ENCODE measurements around the gene MAP2K5. TPM values are rescaled to one million over a fixed set of nuclear protein-coding genes. Genes with fewer than 3 reads are reported as not detected.

MAP2K5 gene
- total and polyA plus RNA-seq, 2 donors from 2014 or later = 14.1 to 18.6 TPM

GRCh38 chr15:67743558-67743957, 201.1 kb downstream of the MAP2K5 start:
- Histone ChIP-seq H3K4me3 (ENCODE audit: low read length in 3 of 3) (no peak overlapping the region), H3K36me3 (ENCODE audit: control insufficient read depth in 2 of 3, insufficient read depth in 3 of 3, low read length in 3 of 3) (no peaks in the 10 kb centered on the region), H3K27ac (ENCODE audit: low read depth in 2 of 2, low read length in 2 of 2) (no peak overlapping the region), H3K27me3 (ENCODE audit: control insufficient read depth, insufficient read depth, low read length) (no peaks in the 10 kb centered on the region), H3K4me1 (ENCODE audit: control insufficient read depth in 2 of 3, insufficient read depth in 2 of 3, low read depth in 1 of 3, low read length in 3 of 3) (no peaks in the 10 kb centered on the region), H3K9me3 (ENCODE audit: control insufficient read depth in 2 of 3, insufficient read depth in 1 of 3, low read length in 3 of 3) (no peaks in the 10 kb centered on the region), H3K9ac (ENCODE audit: low read length in 3 of 3) (no peak overlapping the region)
- no peak for TF ChIP-seq CTCF (IDR thresholded peaks at IDR 0.05; ENCODE audit: borderline replicate concordance, extremely low read depth, insufficient read depth)
- DNase-seq (no peak), FAIRE-seq (no peak)
- intact Hi-C loops (cut with DNase I) = no loop called here

- no peaks in the 10 kb centered on the region for H3K9me3 ChIP-seq (ENCODE audit: control insufficient read depth in 2 of 3, insufficient read depth in 1 of 3, low read length in 3 of 3)
- no peaks in the 10 kb centered on the region for H3K4me1 ChIP-seq (ENCODE audit: control insufficient read depth in 2 of 3, insufficient read depth in 2 of 3, low read depth in 1 of 3, low read length in 3 of 3)
- FAIRE-seq = no peak
- no peak for DNase-seq
- H3K27me3 ChIP-seq (ENCODE audit: control insufficient read depth, insufficient read depth, low read length) = no peaks in the 10 kb centered on the region
- no peak overlapping the region for H3K27ac ChIP-seq (ENCODE audit: low read depth in 2 of 2, low read length in 2 of 2)
- no peaks in the 10 kb centered on the region for H3K36me3 ChIP-seq (ENCODE audit: control insufficient read depth in 2 of 3, insufficient read depth in 3 of 3, low read length in 3 of 3)
- H3K4me3 ChIP-seq (ENCODE audit: low read length in 3 of 3) = no peak overlapping the region
- no peak overlapping the region for H3K9ac ChIP-seq (ENCODE audit: low read length in 3 of 3)
- no peak for TF ChIP-seq CTCF (IDR thresholded peaks at IDR 0.05; ENCODE audit: borderline replicate concordance, extremely low read depth, insufficient read depth)
- intact Hi-C loops (cut with DNase I) = no loop called here
Observed at GRCh38 chr15:67744331-67745072, 202.0 kb downstream of the MAP2K5 start.

GRCh38 chr15:67745073-67746006, 202.8 kb downstream of the MAP2K5 start:
- DNase-seq (no peak), FAIRE-seq (no peak)
- H3K27me3 ChIP-seq (ENCODE audit: control insufficient read depth, insufficient read depth, low read length) = no peaks in the 10 kb centered on the region
- no peak overlapping the region for H3K9ac ChIP-seq (ENCODE audit: low read length in 3 of 3)
- TF ChIP-seq CTCF (IDR thresholded peaks at IDR 0.05; ENCODE audit: borderline replicate concordance, extremely low read depth, insufficient read depth) = no peak
- H3K27ac ChIP-seq (ENCODE audit: low read depth in 2 of 2, low read length in 2 of 2) = no peak overlapping the region
- no peaks in the 10 kb centered on the region for H3K4me1 ChIP-seq (ENCODE audit: control insufficient read depth in 2 of 3, insufficient read depth in 2 of 3, low read depth in 1 of 3, low read length in 3 of 3)
- H3K9me3 ChIP-seq (ENCODE audit: control insufficient read depth in 2 of 3, insufficient read depth in 1 of 3, low read length in 3 of 3) = no peaks in the 10 kb centered on the region
- H3K4me3 ChIP-seq (ENCODE audit: low read length in 3 of 3) = no peak overlapping the region
- no peaks in the 10 kb centered on the region for H3K36me3 ChIP-seq (ENCODE audit: control insufficient read depth in 2 of 3, insufficient read depth in 3 of 3, low read length in 3 of 3)
- intact Hi-C loops (cut with DNase I) = no loop called here
